Hypothalamus (tissue), 51 donors: ENCODE measurements around the gene BCAS3.

ENCODE experiments used
- DNase-seq, 51 donors: peaks; one replicate each; lab custom pipeline; 2025; lab: John Stamatoyannopoulos, UW

BCAS3 gene

GRCh38 chr17:61175298-61176142, 497.9 kb downstream of the BCAS3 start:
- DNase-seq: no peak

GRCh38 chr17:61177351-61177750, 499.7 kb downstream of the BCAS3 start:
- no peak for DNase-seq

GRCh38 chr17:61178284-61178683, 500.6 kb downstream of the BCAS3 start:
- DNase-seq: no peak

- no peak for DNase-seq
Observed at GRCh38 chr17:61179380-61179806, 501.7 kb downstream of the BCAS3 start.

- no peak for DNase-seq
Observed at GRCh38 chr17:61183793-61184192, 506.1 kb downstream of the BCAS3 start.

GRCh38 chr17:61185385-61185784, 507.7 kb downstream of the BCAS3 start:
- DNase-seq: no peak

GRCh38 chr17:61187038-61187437, 509.4 kb downstream of the BCAS3 start:
- DNase-seq: no peak

GRCh38 chr17:61188081-61188480, 510.4 kb downstream of the BCAS3 start:
- no peak for DNase-seq

- DNase-seq: no peak
Observed at GRCh38 chr17:61189968-61190367, 512.3 kb downstream of the BCAS3 start.

GRCh38 chr17:61196302-61196704, 518.7 kb downstream of the BCAS3 start:
- no peak for DNase-seq

- DNase-seq: no peak
Observed at GRCh38 chr17:61196799-61197198, 519.1 kb downstream of the BCAS3 start.

- DNase-seq: no peak
Observed at GRCh38 chr17:61199431-61200338, 522.0 kb downstream of the BCAS3 start.

- no peak for DNase-seq
Observed at GRCh38 chr17:61200339-61200715, 522.7 kb downstream of the BCAS3 start.

- DNase-seq: no peak
Observed at GRCh38 chr17:61201211-61201610, 523.6 kb downstream of the BCAS3 start.

GRCh38 chr17:61202564-61202963, 524.9 kb downstream of the BCAS3 start:
- DNase-seq: no peak

GRCh38 chr17:61203671-61204131, 526.0 kb downstream of the BCAS3 start:
- no peak for DNase-seq

GRCh38 chr17:61204456-61204855, 526.8 kb downstream of the BCAS3 start:
- DNase-seq: no peak

GRCh38 chr17:61205401-61205800, 527.8 kb downstream of the BCAS3 start:
- no peak for DNase-seq

- DNase-seq: no peak
Observed at GRCh38 chr17:61205931-61206330, 528.3 kb downstream of the BCAS3 start.

- no peak for DNase-seq
Observed at GRCh38 chr17:61206922-61207321, 529.3 kb downstream of the BCAS3 start.

- DNase-seq: peak in 2 of 51 donors; percentile 4 to 36
Observed at GRCh38 chr17:61208301-61209105, 530.9 kb downstream of the BCAS3 start.
